ENCODE data around the gene OGDHL.

- TF ChIP-seq EZH2 (IDR thresholded peaks at IDR 0.05) (no peak), POLR2AphosphoS5 (IDR thresholded peaks at IDR 0.05; ENCODE audit: borderline replicate concordance, low read depth, low read length) (no peak)
Observed at GRCh38 chr10:49758249-49758930, 3.7 kb downstream of the OGDHL start.
